ENCODE results near the gene PATZ1. TPM values are rescaled to one million over a fixed set of nuclear protein-coding genes. Genes with fewer than 3 reads are reported as not detected.

The PATZ1 gene
- total RNA-seq, 1 experiment from 2014 or later: 120 TPM

DNA sequence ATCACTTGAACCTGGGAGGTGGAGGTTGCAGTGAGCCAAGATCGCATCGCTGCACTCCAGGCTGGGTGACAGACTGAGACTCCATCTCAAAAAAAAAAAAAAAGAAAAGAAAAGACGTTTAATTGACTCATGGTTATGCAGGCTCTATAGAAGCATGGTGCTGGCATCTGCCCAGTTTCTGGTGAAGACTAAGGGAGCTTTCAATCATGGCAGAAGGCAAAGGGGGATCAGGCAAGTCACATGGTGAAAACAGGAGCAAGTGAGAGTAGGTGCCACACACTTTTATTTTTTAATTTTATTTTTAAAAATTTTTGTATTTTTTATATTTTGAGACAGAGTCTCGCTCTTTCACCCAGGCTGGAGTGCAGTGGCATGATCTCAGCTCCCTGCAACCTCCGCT is 8.4 kb upstream of the PATZ1 start:
- peaks cover 6 to 12% of the 10 kb centered on the region in 2 experiments for H3K4me1 Mint-ChIP-seq
- no peak overlapping the region for H2BK20ac ChIP-seq (ENCODE audit: low read depth, low read length, poor library complexity, severe bottlenecking)
- H2AFZ ChIP-seq (ENCODE audit: low read length): no peak overlapping the region
- H4K91ac ChIP-seq (ENCODE audit: insufficient read length, low read depth, low read length): no peak overlapping the region
- H2BK120ac ChIP-seq (ENCODE audit: low read depth, low read length, poor library complexity, severe bottlenecking): no peak overlapping the region
- no peaks in the 10 kb centered on the region for H3K9me3 ChIP-seq (ENCODE audit: control insufficient read depth, low read depth, low read length)
- H3K4me2 ChIP-seq (ENCODE audit: insufficient read depth, insufficient read length, low read length): no peak overlapping the region
- no peak overlapping the region for H3K9ac ChIP-seq (ENCODE audit: extremely low read depth, insufficient read length, low read length)
- no peak overlapping the region for H3K23ac ChIP-seq (ENCODE audit: insufficient read length, low read depth, low read length)
- H2BK12ac ChIP-seq (ENCODE audit: insufficient read length, low read depth, low read length): no peak overlapping the region
- H3K4ac ChIP-seq (ENCODE audit: low read depth, low read length): no peak overlapping the region
- DNase-seq: no peak
- H3K79me1 ChIP-seq (ENCODE audit: insufficient read depth, low read depth, low read length, poor library complexity, severe bottlenecking): no peaks in the 10 kb centered on the region
- H2BK5ac ChIP-seq (ENCODE audit: insufficient read length, low read length): no peak overlapping the region
- no peak overlapping the region for H2BK15ac ChIP-seq (ENCODE audit: low read depth, low read length)
- H3K27me3 ChIP-seq (ENCODE audit: insufficient read depth, low read length): no peaks in the 10 kb centered on the region
- no peaks in the 10 kb centered on the region for H3K36me3 Mint-ChIP-seq (ENCODE audit: insufficient read depth in 1 of 3, low read depth in 3 of 3)
- H3K18ac ChIP-seq (ENCODE audit: insufficient read length, low read depth, low read length): no peak overlapping the region
- H3K27ac Mint-ChIP-seq: no peak overlapping the region; a peak in 1 of 7 replicates
- no peaks in the 10 kb centered on the region for H3K79me2 ChIP-seq (ENCODE audit: insufficient read depth, low read length)
- no peak overlapping the region for H3K4me3 Mint-ChIP-seq
- H3K4me1 ChIP-seq (ENCODE audit: insufficient read depth, low read length): no peaks in the 10 kb centered on the region
- no peak overlapping the region for H4K8ac ChIP-seq (replicated peaks; ENCODE audit: insufficient read length, low read depth, low read length)
- no peaks in the 10 kb centered on the region for H3K23me2 ChIP-seq (ENCODE audit: insufficient read length, low read depth, low read length, poor library complexity, severe bottlenecking)
- no peaks in the 10 kb centered on the region for H3K27me3 Mint-ChIP-seq (ENCODE audit: low read depth)
- H2AK5ac ChIP-seq (ENCODE audit: insufficient read length, low read length): no peak overlapping the region
- no peak overlapping the region for H3K56ac ChIP-seq (ENCODE audit: insufficient read length, low read depth, low read length)
- no peak overlapping the region for H3K27ac ChIP-seq (ENCODE audit: insufficient read length, low read depth, low read length)
- TF ChIP-seq, protein P1, sequence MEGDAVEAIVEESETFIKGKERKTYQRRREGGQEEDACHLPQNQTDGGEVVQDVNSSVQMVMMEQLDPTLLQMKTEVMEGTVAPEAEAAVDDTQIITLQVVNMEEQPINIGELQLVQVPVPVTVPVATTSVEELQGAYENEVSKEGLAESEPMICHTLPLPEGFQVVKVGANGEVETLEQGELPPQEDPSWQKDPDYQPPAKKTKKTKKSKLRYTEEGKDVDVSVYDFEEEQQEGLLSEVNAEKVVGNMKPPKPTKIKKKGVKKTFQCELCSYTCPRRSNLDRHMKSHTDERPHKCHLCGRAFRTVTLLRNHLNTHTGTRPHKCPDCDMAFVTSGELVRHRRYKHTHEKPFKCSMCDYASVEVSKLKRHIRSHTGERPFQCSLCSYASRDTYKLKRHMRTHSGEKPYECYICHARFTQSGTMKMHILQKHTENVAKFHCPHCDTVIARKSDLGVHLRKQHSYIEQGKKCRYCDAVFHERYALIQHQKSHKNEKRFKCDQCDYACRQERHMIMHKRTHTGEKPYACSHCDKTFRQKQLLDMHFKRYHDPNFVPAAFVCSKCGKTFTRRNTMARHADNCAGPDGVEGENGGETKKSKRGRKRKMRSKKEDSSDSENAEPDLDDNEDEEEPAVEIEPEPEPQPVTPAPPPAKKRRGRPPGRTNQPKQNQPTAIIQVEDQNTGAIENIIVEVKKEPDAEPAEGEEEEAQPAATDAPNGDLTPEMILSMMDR (conservative IDR thresholded peaks at IDR 0.05): no peak
- no peaks in the 10 kb centered on the region for H4K20me1 ChIP-seq (ENCODE audit: control insufficient read depth, insufficient read depth, insufficient read length)
- no peak overlapping the region for H4K5ac ChIP-seq (ENCODE audit: insufficient read length, low read depth, low read length)
- no peak overlapping the region for H3K14ac ChIP-seq (ENCODE audit: insufficient read depth, low read length)
- H3K9me3 Mint-ChIP-seq: no peaks in the 10 kb centered on the region
- H3T11ph ChIP-seq (ENCODE audit: low read length): no peak overlapping the region
- WGBS (ENCODE audit: extremely low coverage, insufficient read length, low lambda C conversion rate): no CpG with 5 or more reads among the region's 5 CpGs
